ENCODE data around the gene PI4KA. TPM values are rescaled to one million over a fixed set of nuclear protein-coding genes. Genes with fewer than 3 reads are reported as not detected.
"Not testable (repeated sequence)": the region's sequence is repeated elsewhere in the genome, so short reads cannot be mapped to it uniquely, and the experiment has no call there.

PI4KA gene
- total RNA-seq, 1 donor from 2014 or later = 110 TPM

DNA sequence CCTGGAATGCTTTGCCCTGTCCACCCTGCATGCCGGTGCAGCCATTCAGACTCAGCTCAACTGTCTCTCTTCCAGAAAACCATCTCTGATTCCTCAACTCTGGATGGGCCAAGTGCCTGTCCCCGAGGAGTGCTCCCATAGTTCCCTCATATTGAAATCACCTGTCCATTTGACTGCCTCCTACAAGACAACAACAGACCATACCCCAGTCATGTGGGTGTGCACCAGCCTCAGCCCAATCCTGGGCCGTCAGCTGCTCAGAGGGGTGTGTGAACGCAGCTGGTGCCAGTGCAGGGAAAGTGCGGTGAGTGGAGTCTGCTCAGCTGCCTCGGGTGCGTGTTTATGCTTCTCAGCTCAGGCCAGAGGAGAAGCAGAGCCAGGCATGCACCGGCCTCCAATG lies 126.2 kb downstream of the PI4KA start:
- H3K4me1 Mint-ChIP-seq; H3K36me3 Mint-ChIP-seq; H3K27ac Mint-ChIP-seq; H3K4me3 Mint-ChIP-seq; DNase-seq (ENCODE audit: low spot score in 2 of 2, unreplicated experiment in 2 of 2); H3K27me3 Mint-ChIP-seq (ENCODE audit: low read depth); H3K9me3 Mint-ChIP-seq: not testable (repeated sequence)

DNA sequence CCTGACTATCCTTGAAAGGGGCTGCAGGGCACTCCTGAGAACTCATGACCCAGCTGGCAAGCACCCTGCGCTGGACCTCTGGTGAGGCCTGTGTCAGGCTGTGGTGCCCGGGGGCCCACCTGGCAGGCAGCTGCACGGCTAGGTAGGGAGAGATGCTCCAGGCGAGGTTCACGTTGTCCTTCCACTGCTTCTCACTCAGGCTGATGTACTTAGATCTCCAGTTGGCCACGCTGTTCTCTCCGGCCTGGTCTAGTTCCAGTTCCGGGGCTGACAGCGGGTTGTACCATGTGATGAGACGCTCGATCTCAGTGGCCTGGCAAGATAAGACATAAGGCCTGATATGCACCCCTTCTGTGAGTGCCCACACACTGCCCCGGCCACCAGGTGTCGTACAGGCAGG lies 129.4 kb downstream of the PI4KA start:
- no peak for TF ChIP-seq CTCF (IDR thresholded peaks at IDR 0.05; ENCODE audit: unreplicated experiment)
- Mint-ChIP-seq H3K36me3 (peaks cover 13% of the 10 kb centered on the region), H3K4me1 (no peaks in the 10 kb centered on the region), H3K27ac (no peak overlapping the region), H3K9me3 (no peaks in the 10 kb centered on the region), H3K4me3 (no peak overlapping the region), H3K27me3 (ENCODE audit: low read depth) (no peaks in the 10 kb centered on the region)
- DNase-seq (ENCODE audit: low spot score in 2 of 2, unreplicated experiment in 2 of 2) = no peak

GRCh38 chr22:20728523-20729190 lies 130.0 kb downstream of the PI4KA start:
- no peak for DNase-seq (ENCODE audit: low spot score in 2 of 2, unreplicated experiment in 2 of 2)
- no peak for TF ChIP-seq CTCF (IDR thresholded peaks at IDR 0.05; ENCODE audit: unreplicated experiment)
- no peak overlapping the region for H3K4me3 Mint-ChIP-seq
- no peaks in the 10 kb centered on the region for H3K27me3 Mint-ChIP-seq (ENCODE audit: low read depth)
- no peak overlapping the region for H3K27ac Mint-ChIP-seq
- H3K36me3 Mint-ChIP-seq = peaks cover 13% of the 10 kb centered on the region
- no peaks in the 10 kb centered on the region for H3K4me1 Mint-ChIP-seq
- H3K9me3 Mint-ChIP-seq = no peaks in the 10 kb centered on the region

DNA sequence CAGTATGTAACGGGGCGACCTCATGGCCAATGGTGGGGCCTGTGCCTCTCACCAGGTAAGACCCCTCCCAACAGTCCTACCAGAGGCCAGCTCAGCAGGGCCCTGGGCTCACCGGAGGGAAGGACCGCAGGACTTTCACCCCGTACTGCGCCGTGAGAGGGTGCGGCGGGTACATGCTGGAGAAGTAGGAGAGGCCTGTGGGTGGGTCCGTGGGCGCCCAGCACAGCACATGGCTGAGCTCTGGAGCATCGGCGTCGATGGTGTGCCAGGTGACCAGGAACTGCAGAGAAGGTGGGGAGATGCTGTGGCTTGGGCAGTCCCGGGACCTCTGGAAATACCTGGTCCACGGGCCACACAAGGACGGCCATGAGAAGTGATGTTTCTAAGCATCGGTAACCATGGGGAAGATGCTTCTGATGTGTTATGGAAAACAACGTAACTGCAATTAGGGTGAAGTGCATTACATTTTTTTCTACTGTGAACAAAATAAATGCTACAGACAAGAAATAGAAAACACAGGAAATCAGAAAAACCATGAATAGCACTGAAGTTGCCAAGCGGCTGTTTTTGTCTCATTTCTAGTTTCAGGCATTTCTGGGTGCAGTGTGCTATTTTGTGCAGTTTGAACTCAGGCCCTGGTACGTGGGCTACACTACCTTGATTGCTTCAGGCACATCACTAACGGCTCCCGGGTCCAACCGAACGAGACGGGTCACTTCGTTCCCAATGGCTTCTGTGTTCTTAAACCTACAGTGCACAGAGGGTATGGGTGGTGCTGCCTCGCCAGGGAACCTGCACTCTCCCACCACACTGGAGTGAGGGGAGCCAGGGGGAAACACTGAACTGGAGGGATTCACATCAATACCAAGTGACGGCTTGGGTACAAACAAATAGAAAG lies 131.2 kb downstream of the PI4KA start:
- Mint-ChIP-seq H3K4me3 (no peak overlapping the region), H3K4me1 (no peaks in the 10 kb centered on the region), H3K27ac (no peak overlapping the region), H3K27me3 (ENCODE audit: low read depth) (no peaks in the 10 kb centered on the region), H3K9me3 (no peaks in the 10 kb centered on the region), H3K36me3 (peaks cover 14% of the 10 kb centered on the region)
- TF ChIP-seq CTCF (IDR thresholded peaks at IDR 0.05; ENCODE audit: unreplicated experiment) = no peak
- DNase-seq (ENCODE audit: low spot score in 2 of 2, unreplicated experiment in 2 of 2) = no peak

DNA sequence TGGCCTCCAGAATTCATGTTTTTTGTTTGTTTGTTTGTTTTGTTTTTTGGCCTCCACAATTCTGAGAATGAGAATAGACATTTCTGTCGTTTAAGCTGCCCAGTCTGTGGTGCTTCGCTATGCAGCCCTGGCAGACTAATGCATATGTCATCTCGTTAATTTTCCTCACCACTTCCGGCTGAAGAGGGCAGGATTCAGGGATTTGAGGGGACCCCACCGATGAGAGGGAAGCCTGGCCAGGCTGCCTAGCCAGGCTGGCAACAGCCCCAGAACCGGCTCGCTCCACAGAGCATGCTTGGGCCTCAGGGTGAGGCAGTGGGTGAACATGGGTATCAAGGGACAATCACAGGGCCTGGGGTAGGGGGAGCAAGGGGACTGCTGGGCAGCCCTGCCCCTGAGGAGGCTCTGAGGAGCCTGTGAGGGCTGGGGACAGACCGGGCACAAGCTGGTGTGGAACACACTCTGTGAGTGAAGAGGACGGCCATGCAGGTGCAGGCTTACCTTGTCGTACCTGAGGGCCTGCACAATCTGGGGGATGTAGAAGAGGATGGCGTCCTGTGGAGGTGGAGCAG lies 132.5 kb downstream of the PI4KA start:
- H3K4me3 Mint-ChIP-seq = no peak overlapping the region
- no peak overlapping the region for H3K27ac Mint-ChIP-seq
- H3K4me1 Mint-ChIP-seq = no peaks in the 10 kb centered on the region
- no peak for TF ChIP-seq CTCF (IDR thresholded peaks at IDR 0.05; ENCODE audit: unreplicated experiment)
- H3K27me3 Mint-ChIP-seq (ENCODE audit: low read depth) = no peaks in the 10 kb centered on the region
- no peak for DNase-seq (ENCODE audit: low spot score in 2 of 2, unreplicated experiment in 2 of 2)
- H3K36me3 Mint-ChIP-seq = peaks cover 19% of the 10 kb centered on the region
- no peaks in the 10 kb centered on the region for H3K9me3 Mint-ChIP-seq

All from mesothelial cell of epicardium (in vitro differentiated cells).